Motor neuron (in vitro differentiated cells): ENCODE data around the gene UBD. TPM values are rescaled to one million over a fixed set of nuclear protein-coding genes. Genes with fewer than 3 reads are reported as not detected.
A peak's percentile ranks its signal among the peaks of the same experiment; 100 is the strongest.

Experiments
- ATAC-seq, 8 experiments: fragments of 200-7000 bp; cut with Tn5 transposase; replicated peaks in 6 of 8; 2 replicates each; pipeline ENCODE4 v1.8.0; 2021; ENCODE audit warnings: mild to moderate bottlenecking in 8 of 8, moderate library complexity in 8 of 8
- H3K27ac ChIP-seq, 2 donors: fragments of 250-450 bp; sonication (Bioruptor Pico); 2 replicates each; pipeline ENCODE4 v1.9.0; 2021; ENCODE audit warnings: antibody characterized with exemption in 2 of 2, mild to moderate bottlenecking in 2 of 2, moderate library complexity in 1 of 2
- H3K4me1 ChIP-seq, 2 donors: fragments of 250-450 bp; sonication (Bioruptor Pico); replicated peaks in 1 of 2; 2 replicates each; pipeline ENCODE4 v1.6.1; 2021; ENCODE audit warnings: antibody characterized with exemption in 2 of 2, mild to moderate bottlenecking in 2 of 2, moderate library complexity in 1 of 2
- H3K4me3 ChIP-seq, 5 donors: fragments of 250-450 bp; sonication (Bioruptor Pico); 2 replicates each; pipeline ENCODE4 v1.9.0; 2021; ENCODE audit warnings: antibody characterized with exemption in 5 of 5, mild to moderate bottlenecking in 5 of 5, moderate library complexity in 4 of 5
- WGBS, 10 experiments: fragments of 450-650 bp; shearing (Covaris generic); methylation state at CpG; one replicate each; pipeline ENCODE4 v1.0.0; 2022; 5-methylcytosine and 5-hydroxymethylcytosine counted together
- in situ Hi-C, 9 experiments: fragments of 400-800 bp; cut with MboI; loops; one replicate each; pipeline ENCODE4 v1.15.0; 2021; ENCODE audit warnings: low sequenced_read_pairs in 9 of 9, low pct_unique_long_range_greater_than_20kb in 2 of 9; ENCODE audit not compliant: unreplicated experiment in 9 of 9
- total RNA-seq, 8 experiments: library from RNA; unstranded; fragments of 300-600 nt; gene quantifications; 2 replicates each; pipeline versions ENCODE4 v1.2.3 to v1.2.4, GENCODE V29; 2022

Gene UBD
- total RNA-seq, 8 experiments from 2014 or later = 0.56 to 9.4 (median 1.9) TPM; not detected in 3

- H3K4me3 ChIP-seq = no peak overlapping the region
- in situ Hi-C loops = no loop called here
- H3K4me1 ChIP-seq = no peaks in the 10 kb centered on the region
- peak in 1 of 8 experiments; percentile 53 for ATAC-seq
- H3K27ac ChIP-seq = no peak overlapping the region
- 0 to 47% (median 16%) methylated on average over 2 to 4 of the region's 4 CpGs; no CpG with 5 or more reads in 2 of the 10 experiments for WGBS, 10 experiments
Observed at GRCh38 chr6:29510202-29510601, 49.3 kb downstream of the UBD start.

DNA sequence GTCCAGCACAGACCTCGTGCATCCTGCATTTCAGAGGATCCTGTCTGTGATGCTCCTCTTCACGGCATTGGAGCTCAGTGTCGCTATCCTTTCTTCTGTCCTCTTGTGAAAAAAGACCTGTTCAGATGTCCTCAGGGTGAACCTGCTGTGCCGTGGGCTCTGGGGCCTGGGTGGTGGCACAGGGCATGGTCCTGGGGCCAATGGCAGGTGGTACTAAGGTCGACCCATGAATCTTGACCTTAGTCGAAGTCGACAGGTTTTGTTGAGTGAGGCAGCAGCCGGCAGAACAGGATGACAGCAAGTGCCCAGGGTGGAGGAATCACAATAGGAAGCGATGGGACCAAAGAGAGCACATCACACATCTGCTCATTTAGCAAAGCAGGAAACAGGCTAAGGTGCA, 49.8 kb downstream of the UBD start:
- H3K4me3 ChIP-seq = no peak overlapping the region
- ATAC-seq = no peak
- in situ Hi-C loops = no loop called here
- H3K27ac ChIP-seq = no peak overlapping the region
- 0 to 87% (median 58%) methylated on average over 1 to 7 of the region's 9 CpGs; no CpG with 5 or more reads in 5 of the 10 experiments for WGBS, 10 experiments
- no peaks in the 10 kb centered on the region for H3K4me1 ChIP-seq

GRCh38 chr6:29509239-29509638, 50.3 kb downstream of the UBD start:
- H3K27ac ChIP-seq = no peak overlapping the region
- WGBS, 10 experiments = 0 to 86% (median 63%) methylated on average over 1 to 4 of the region's 6 CpGs; no CpG with 5 or more reads in 4 of the 10 experiments
- in situ Hi-C loops = no loop called here
- H3K4me1 ChIP-seq = no peaks in the 10 kb centered on the region
- ATAC-seq = no peak
- H3K4me3 ChIP-seq = no peak overlapping the region

DNA sequence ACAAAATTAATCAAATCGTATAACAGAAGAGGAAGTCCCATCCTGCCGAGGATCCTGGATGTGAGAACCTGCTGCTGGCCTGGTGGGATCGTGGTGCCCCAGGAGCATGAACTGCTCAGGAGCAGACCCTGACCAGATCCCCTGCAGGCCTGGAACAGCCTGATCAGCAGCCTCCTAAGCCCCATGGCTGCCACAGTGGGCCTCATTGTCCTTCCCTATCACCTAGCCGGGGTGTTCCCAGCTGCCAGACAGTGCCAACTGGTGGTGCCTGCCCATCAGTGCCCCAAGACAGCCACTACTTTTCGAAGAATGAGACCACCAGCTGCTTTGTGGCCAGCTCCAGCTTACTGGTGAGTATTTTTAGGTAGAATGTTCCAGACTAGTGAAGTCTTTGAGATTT, 52.2 kb downstream of the UBD start:
- no peak overlapping the region for H3K4me3 ChIP-seq
- in situ Hi-C loops = no loop called here
- H3K4me1 ChIP-seq = no peaks in the 10 kb centered on the region
- no peak overlapping the region for H3K27ac ChIP-seq
- 20 to 100% (median 61%) methylated on average over 1 to 3 of the region's 5 CpGs; no CpG with 5 or more reads in 2 of the 10 experiments for WGBS, 10 experiments
- ATAC-seq = no peak

DNA sequence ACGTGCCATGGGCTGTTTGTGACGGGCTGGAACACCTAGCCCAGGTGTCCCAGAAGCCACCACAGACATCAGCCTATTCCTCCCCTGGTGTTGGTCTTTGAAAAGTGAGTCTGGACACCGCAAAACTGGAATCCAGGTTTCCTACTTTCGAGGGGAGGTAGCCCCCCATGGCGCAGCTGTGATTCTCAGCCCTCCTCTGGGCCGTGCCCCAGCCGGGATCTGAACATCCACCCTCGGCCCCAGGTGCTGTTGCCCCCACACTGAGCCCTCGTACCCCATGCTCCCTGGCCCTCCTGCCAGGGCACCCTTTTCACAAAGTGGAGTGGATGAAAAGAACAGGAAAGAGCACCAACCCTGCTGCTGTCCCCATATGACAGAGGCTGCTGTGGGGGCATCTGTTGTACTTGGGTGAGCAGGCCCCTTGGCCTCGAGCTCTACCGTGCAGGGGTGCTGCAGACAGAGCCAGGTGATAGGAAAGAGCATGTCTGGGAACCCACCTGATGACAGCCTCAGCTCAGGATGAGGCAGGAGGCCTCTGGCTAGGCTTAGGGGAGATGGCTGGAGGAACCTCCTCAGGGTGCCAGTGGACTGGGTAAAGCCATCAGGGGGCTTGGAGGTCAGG, 53.0 kb downstream of the UBD start:
- no peak overlapping the region for H3K4me3 ChIP-seq
- WGBS, 10 experiments = 60 to 83% (median 80%) methylated on average over 1 to 2 of the region's 11 CpGs; no CpG with 5 or more reads in 7 of the 10 experiments
- no peaks in the 10 kb centered on the region for H3K4me1 ChIP-seq
- in situ Hi-C loops = no loop called here
- no peak overlapping the region for H3K27ac ChIP-seq
- no peak for ATAC-seq

GRCh38 chr6:29505808-29506207, 53.7 kb downstream of the UBD start:
- WGBS, 10 experiments = 100% methylated on average over 2 of the region's 3 CpGs; no CpG with 5 or more reads in 9 of the 10 experiments
- no peak overlapping the region for H3K4me3 ChIP-seq
- no peak for ATAC-seq
- H3K27ac ChIP-seq = no peak overlapping the region
- in situ Hi-C loops = no loop called here
- no peaks in the 10 kb centered on the region for H3K4me1 ChIP-seq

Other genes with a start within 250 kb of the UBD start
- under 1 TPM in 4 of 8 experiments, not detected in 4; 0.09 to 0.40 (median 0.27) TPM for gene OR5V1, start 190.9 kb downstream of the UBD start, total RNA-seq
- gene OR12D3, start 184.4 kb downstream of the UBD start, total RNA-seq = under 1 TPM in 2 of 8 experiments, not detected in 6; 0.09 to 0.14 TPM
- under 1 TPM in 1 of 8 experiments, not detected in 7; 0.66 TPM for gene OR12D2, start 164.1 kb downstream of the UBD start, total RNA-seq
- gene OR12D1, start 144.8 kb downstream of the UBD start, total RNA-seq = under 1 TPM in 1 of 8 experiments, not detected in 7; 0.19 TPM
- gene OR10C1, start 120.4 kb downstream of the UBD start, total RNA-seq = 1 to 10 TPM in 1 of 8 experiments, under 1 TPM in 5, not detected in 2; 0.23 to 1.2 (median 0.41) TPM
- gene OR11A1, start 102.7 kb downstream of the UBD start, total RNA-seq = under 1 TPM in 3 of 8 experiments, not detected in 5; 0.08 to 0.28 (median 0.28) TPM
- gene OR2H1, start 102.6 kb downstream of the UBD start, total RNA-seq = under 1 TPM in 5 of 8 experiments, not detected in 3; 0.05 to 0.76 (median 0.27) TPM
- gene MAS1L, start 71.8 kb downstream of the UBD start, total RNA-seq = under 1 TPM in 2 of 8 experiments, not detected in 6; 0.14 to 0.28 TPM
- 1 to 10 TPM in 1 of 8 experiments, under 1 TPM in 7; 0.20 to 1.4 (median 0.55) TPM for gene OR2H2, start 25.4 kb upstream of the UBD start, total RNA-seq
- gene GABBR1, start 73.5 kb upstream of the UBD start, total RNA-seq = 10 to 100 TPM in 7 of 8 experiments, 1 to 10 TPM in 1; 6.4 to 53.2 (median 40.3) TPM
- gene MOG, start 97.4 kb upstream of the UBD start, total RNA-seq = under 1 TPM in 3 of 8 experiments, not detected in 5; 0.31 to 0.85 (median 0.84) TPM
- gene ZFP57, start 121.4 kb upstream of the UBD start, total RNA-seq = under 1 TPM in 3 of 8 experiments, not detected in 5; 0.17 to 0.84 (median 0.19) TPM
- 100 to 1,000 TPM in 1 of 8 experiments, 10 to 100 TPM in 2, 1 to 10 TPM in 1, under 1 TPM in 2, not detected in 2; 0.27 to 155 (median 15.2) TPM for gene HLA-F, start 163.7 kb upstream of the UBD start, total RNA-seq